SW 1271 (cell line): Measurements from ENCODE around the gene RAD51B.
A peak's percentile ranks its signal among the peaks of the same experiment; 100 is the strongest.

Experiments used
- DNase-seq, 2 experiments: peaks; one replicate each; lab custom pipeline; 2025; lab: John Stamatoyannopoulos, UW

RAD51B gene

GRCh38 chr14:68598089-68598488, 778.5 kb downstream of the RAD51B start:
- no peak for DNase-seq

- peak in 1 of 2 experiments; percentile 69 for DNase-seq
These were observed 779.3 kb downstream of the RAD51B start for GRCh38 chr14:68598621-68599447.

GRCh38 chr14:68599896-68600610, 780.5 kb downstream of the RAD51B start:
- no peak for DNase-seq

GRCh38 chr14:68602507-68602906, 782.9 kb downstream of the RAD51B start:
- DNase-seq, result no peak

- no peak for DNase-seq
These were observed 784.2 kb downstream of the RAD51B start for GRCh38 chr14:68603533-68604360.

GRCh38 chr14:68604361-68604730, 784.8 kb downstream of the RAD51B start:
- no peak for DNase-seq

GRCh38 chr14:68604822-68605221, 785.2 kb downstream of the RAD51B start:
- no peak for DNase-seq

- DNase-seq, result no peak
These were observed 786.6 kb downstream of the RAD51B start for GRCh38 chr14:68606176-68606575.

- no peak for DNase-seq
These were observed 787.1 kb downstream of the RAD51B start for GRCh38 chr14:68606644-68607043.

GRCh38 chr14:68607081-68607866, 787.7 kb downstream of the RAD51B start:
- no peak for DNase-seq

- DNase-seq, result no peak
These were observed 788.4 kb downstream of the RAD51B start for GRCh38 chr14:68607867-68608573.

- no peak for DNase-seq
These were observed 789.0 kb downstream of the RAD51B start for GRCh38 chr14:68608574-68608962.

GRCh38 chr14:68609012-68609411, 789.4 kb downstream of the RAD51B start:
- no peak for DNase-seq

- DNase-seq, result no peak
These were observed 790.7 kb downstream of the RAD51B start for GRCh38 chr14:68610251-68610793.

GRCh38 chr14:68611599-68611998, 792.0 kb downstream of the RAD51B start:
- DNase-seq, result no peak

- DNase-seq, result no peak
These were observed 792.5 kb downstream of the RAD51B start for GRCh38 chr14:68612049-68612448.

GRCh38 chr14:68616221-68616902, 796.8 kb downstream of the RAD51B start:
- peak in 1 of 2 experiments; percentile 20 for DNase-seq

GRCh38 chr14:68619790-68620574, 800.4 kb downstream of the RAD51B start:
- peak in 1 of 2 experiments; percentile 14 for DNase-seq
